ENCODE data around the gene CLSTN3.
"Not testable (repeated sequence)": the region's sequence is repeated elsewhere in the genome, so short reads cannot be mapped to it uniquely, and the experiment has no call there.

The CLSTN3 gene

GRCh38 chr12:7106082-7106481 lies 24.1 kb upstream of the CLSTN3 start:
- DNase-seq: no peak

DNA sequence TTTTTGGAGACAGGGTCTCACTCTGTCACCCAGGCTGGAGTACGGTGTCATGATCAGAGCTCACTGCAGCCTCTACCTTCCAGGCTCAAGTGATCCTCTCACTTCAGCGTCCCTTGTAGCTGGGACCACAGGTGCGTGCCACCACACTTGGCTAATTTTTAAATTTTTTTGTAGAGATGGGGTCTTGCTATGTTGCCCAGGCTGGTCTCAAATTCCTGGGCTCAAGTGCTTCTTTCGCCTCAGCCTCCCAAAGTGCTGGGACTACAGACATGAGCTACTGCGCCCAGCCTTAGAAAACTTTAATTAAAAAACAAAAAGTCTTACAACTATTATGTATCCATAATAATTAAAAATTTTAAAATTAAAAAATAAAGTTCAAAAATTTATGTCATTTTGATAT lies 23.0 kb upstream of the CLSTN3 start:
- DNase-seq: not testable (repeated sequence)

- no peak for DNase-seq
These were observed 22.6 kb upstream of the CLSTN3 start for GRCh38 chr12:7107636-7108002.

DNA sequence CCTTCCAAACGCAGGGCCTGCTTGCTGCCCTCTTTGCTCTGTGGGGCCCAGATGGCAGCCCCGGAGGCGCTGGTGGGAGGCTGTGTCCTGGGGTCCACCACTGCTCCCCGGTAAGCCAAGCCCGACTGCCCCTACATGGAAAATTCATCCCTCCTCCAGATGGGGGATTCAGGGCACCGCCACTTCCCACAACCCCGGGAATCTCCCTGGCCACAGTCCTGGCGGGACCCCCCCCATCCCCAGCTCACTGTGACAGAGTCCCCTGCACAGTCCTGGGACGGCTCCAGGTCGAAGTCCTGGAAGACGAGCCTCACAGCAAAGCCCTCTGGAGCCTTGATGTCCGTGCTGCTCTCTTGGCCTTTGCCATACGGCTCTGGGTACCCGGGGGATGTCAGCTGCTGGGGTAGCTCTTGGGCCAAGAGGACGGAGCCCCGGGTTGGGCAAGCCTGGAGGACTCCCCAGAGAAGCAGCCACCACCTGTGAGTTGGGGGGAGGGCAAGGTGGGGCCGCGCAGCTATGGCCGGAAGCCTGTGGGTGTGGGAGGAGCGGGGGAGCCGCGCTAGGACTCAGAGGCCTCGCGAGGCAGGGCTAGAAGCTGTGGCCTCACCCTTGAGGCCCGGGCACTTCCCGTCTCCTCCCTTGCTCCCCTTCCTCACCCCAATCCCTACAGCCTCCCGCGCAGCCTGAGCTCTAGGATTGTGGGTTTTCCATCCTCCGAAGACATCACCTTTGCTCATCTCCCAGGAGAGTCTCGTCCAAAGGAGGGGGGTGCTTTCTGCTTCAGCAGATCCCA lies 22.0 kb upstream of the CLSTN3 start:
- DNase-seq: peak; percentile 86

DNA sequence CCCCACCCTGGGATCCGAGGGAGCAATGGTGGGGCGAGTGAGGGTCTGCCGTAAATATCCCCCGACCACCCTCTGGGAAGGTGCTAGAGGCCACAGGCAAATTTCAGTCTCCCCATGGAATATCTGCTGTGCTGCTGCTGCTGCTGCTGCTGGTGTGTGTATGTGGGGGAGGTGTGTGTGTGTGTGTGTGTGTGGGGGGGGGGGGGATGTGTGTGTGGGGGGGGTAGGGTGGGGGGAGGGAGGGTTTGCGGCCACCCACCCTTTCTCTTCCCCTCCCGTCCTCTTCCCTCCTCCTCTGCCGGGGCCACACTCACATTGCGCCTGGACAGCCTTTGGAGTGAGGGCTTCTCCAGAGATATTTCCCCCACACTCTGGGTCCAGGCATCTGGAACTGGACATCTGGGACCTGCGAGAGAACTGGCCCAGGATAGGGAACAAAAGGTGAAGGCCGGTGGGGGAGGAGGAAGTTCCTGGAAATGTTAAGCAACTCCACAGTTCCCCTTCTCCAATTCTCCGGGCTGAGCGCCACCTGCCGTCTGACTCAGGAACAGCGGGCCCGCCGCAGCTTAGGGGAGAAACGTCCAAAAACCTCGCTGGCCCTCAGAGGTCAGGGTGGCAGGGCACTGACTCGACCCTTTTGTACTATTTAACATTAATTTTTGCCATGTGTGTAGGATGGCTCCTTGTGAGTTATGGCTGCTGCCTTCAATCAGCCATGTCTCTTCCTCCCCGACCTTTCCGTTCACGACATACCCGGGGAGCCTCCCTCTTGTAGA lies 21.2 kb upstream of the CLSTN3 start, which contains the start of gene C1RL:
C1RL (minus strand) TSS at position 419 of the 776 bp plus-strand sequence; CDS start at position 385, 34 bp downstream.
- peak; percentile 98 for DNase-seq

GRCh38 chr12:7109572-7109920 lies 20.6 kb upstream of the CLSTN3 start:
- no peak for DNase-seq

GRCh38 chr12:7110661-7111060 lies 19.5 kb upstream of the CLSTN3 start:
- no peak for DNase-seq

GRCh38 chr12:7112041-7112440 lies 18.1 kb upstream of the CLSTN3 start:
- no peak for DNase-seq

DNA sequence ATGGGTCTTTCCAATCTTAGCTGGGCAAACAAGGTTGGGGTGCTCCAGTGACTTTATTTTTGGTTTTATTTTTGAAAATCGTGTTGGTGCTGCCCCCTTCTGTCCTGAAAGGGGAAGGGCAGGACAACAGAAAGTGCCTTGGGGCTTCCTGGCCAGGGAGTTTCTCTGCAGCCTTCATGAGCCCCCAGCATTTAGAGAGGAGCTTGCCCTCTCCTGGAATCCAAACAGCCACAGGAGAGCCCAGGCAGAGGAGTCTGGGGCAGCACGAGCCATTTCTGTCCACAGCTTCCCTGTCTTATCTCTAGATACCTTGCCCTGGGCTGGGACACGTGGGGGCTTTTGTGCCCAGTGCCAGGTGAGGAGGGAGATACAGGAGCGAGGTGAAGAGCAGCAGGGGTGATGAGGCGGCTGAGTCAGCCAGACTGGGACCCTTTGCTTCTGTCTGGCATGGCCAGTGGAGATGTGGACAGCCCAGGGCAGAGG lies 16.7 kb upstream of the CLSTN3 start:
- DNase-seq: no peak

GRCh38 chr12:7114008-7114407 lies 16.2 kb upstream of the CLSTN3 start:
- DNase-seq: no peak

- DNase-seq: no peak
These were observed 15.3 kb upstream of the CLSTN3 start for GRCh38 chr12:7114851-7115250.

DNA sequence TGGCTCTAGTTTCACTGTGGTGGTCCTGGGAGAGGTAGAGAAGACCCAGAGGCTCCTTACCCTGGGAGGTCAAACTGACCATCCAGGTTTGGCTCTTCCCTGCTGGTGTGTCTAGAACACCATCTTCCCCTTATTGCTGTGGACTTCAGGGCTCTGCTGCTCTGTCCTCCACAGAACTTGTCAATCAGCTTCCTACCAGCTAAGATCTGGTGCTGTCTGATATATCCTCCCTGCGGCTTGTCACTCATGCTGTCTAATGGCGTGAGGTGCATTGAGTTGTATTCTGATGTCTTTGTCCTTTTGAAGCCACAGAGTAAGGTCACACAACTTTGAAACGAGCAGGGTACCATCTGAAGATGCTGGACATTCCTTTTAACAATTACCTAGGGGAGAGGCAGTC lies 14.0 kb upstream of the CLSTN3 start:
- DNase-seq: no peak

GRCh38 chr12:7116916-7117315 lies 13.3 kb upstream of the CLSTN3 start:
- DNase-seq: no peak

DNA sequence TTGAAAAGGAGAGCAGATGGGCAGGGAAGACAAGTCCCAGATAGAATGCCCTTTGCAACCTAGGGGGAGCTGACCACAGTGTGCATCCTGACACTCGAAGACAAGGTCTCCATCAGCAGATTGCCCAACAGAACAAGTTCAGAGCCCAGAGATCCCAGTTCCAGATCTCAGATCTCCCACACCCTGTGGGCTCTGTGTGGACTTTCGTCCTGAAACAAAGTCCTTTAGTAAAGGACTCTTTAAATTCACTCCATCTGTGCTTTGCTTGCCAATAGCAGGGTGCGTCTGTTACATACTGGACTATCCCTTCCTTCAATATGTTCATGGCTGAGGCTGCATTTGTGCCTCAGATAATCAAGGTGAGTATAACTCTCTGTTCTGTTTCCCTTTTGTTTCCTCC lies 12.5 kb upstream of the CLSTN3 start:
- DNase-seq: no peak

DNA sequence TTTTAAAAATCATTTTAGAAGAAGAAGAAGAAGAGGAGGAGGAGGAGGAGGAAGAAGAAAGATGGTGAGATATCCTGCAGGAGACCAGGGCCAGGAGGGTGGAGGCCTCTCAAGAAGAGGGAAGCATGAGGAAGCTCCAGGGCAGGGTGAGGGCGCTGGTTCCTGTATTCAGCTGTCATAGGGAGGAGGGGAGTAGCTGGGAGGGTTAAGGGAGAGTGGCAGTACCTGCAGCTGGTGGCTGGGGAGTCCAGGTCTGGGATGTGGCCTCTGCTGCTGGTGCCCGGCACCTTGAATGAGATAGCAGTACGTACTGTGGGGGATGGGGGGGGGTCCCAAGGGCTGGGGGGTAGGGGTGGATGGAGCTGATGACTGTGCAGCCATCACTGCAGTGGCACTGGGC lies 11.3 kb upstream of the CLSTN3 start:
- no peak for DNase-seq

DNA sequence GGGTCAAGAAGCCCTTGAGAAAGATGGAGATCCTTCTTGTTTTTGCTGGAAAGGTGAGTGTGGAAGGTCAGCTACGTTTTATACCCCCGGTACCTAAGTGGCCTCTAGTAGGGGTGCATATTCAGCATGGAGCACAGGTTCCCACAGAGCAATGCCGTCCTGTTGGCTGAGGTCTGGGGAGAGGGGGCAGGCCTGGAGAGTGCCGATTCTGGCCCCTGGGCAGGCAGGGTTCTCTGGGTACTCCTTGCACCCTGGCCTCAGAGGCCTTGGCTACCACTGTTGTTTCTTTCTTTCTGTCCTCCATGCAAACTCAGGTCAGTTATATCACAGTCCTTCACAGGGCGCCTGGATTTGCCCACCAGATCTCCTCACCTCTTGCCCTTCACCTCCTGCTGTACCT lies 10.0 kb upstream of the CLSTN3 start:
- DNase-seq: no peak

GRCh38 chr12:7121324-7121723 lies 8.8 kb upstream of the CLSTN3 start:
- DNase-seq: no peak

- DNase-seq: no peak
These were observed 7.1 kb upstream of the CLSTN3 start for GRCh38 chr12:7122811-7123769.

GRCh38 chr12:7123806-7124522 lies 6.2 kb upstream of the CLSTN3 start:
- DNase-seq: no peak

DNA sequence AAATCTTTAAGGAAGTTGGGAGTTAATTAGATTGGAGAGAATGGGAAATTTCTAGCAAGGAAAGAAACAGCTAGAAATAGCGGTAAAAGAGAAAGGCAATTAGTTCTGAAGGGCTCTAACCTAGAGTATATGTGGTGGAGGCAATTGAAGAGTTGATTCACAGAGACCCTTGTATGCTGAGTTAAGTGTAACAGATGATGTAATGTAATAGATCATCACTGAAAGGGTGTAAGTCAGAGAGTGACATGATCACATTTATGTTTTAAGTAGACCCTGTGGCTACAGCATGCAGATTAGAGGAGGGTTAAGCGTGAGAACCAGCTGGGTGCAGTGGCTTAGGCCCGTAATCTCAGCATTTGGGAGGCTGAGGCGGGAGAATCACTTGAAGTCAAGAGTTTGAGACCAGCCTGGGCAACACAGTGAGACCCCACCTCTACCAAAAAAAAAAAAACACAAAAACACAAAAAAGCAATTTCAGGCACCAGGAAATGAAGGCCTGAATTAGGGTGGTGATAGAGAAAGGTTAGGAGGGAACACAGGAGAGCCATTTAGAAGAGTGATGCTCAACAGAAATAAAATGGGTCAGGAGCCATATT lies 4.4 kb upstream of the CLSTN3 start:
- no peak for DNase-seq

GRCh38 chr12:7127916-7128626 lies 2.1 kb upstream of the CLSTN3 start:
- no peak for DNase-seq
